Measurements from ENCODE around the gene PSMC5. TPM values are rescaled to one million over a fixed set of nuclear protein-coding genes. Genes with fewer than 3 reads are reported as not detected.
"Not testable (repeated sequence)": the region's sequence is repeated elsewhere in the genome, so short reads cannot be mapped to it uniquely, and the experiment has no call there.

Gene PSMC5
- total and polyA plus RNA-seq, 3 experiments from 2014 or later: 201 to 212 (median 208) TPM

GRCh38 chr17:63874693-63875092 lies 47.5 kb downstream of the PSMC5 start:
- H3K27me3 ChIP-seq (ENCODE audit: insufficient read depth, low read length, poor library complexity, severe bottlenecking); CTCF ChIA-PET; H3K9me3 Mint-ChIP-seq; H3K36me3 Mint-ChIP-seq; H3K4me1 ChIP-seq (ENCODE audit: insufficient read depth, low read length); H3K27me3 Mint-ChIP-seq; H3K27ac Mint-ChIP-seq; H3K4me3 Mint-ChIP-seq; DNase-seq; H3K27ac ChIP-seq (ENCODE audit: low read depth, low read length); H3K4me3 ChIP-seq (ENCODE audit: low read length); POLR2A ChIA-PET; H3K4me1 Mint-ChIP-seq; H3K36me3 ChIP-seq (ENCODE audit: insufficient read depth, low read length); H3K9me3 ChIP-seq (ENCODE audit: low read length): not testable (repeated sequence)

- H3K27ac ChIP-seq (ENCODE audit: low read depth, low read length); H3K4me3 Mint-ChIP-seq; H3K4me1 ChIP-seq (ENCODE audit: insufficient read depth, low read length); H3K27me3 ChIP-seq (ENCODE audit: insufficient read depth, low read length, poor library complexity, severe bottlenecking); H3K9me3 Mint-ChIP-seq; H3K4me1 Mint-ChIP-seq; DNase-seq; H3K27ac Mint-ChIP-seq; H3K36me3 ChIP-seq (ENCODE audit: insufficient read depth, low read length); H3K4me3 ChIP-seq (ENCODE audit: low read length); H3K36me3 Mint-ChIP-seq; H3K9me3 ChIP-seq (ENCODE audit: low read length): not testable (repeated sequence)
- POLR2A ChIA-PET: interaction anchor here (0.6 kb wide), 1 partner anchor 169 kb away, joined by 3 read pairs; no protein-coding TSS in a partner anchor
- H3K27me3 Mint-ChIP-seq: peaks cover 4 to 10% of the 10 kb centered on the region in 2 donors
- CTCF ChIA-PET: interaction anchor here (1.3 to 2.2 kb wide), 4 partner anchors 11 to 41 kb away, joined by 3 to 9 read pairs (median 4); no protein-coding TSS in a partner anchor
Observed at GRCh38 chr17:63878413-63878812, 51.2 kb downstream of the PSMC5 start.

DNA sequence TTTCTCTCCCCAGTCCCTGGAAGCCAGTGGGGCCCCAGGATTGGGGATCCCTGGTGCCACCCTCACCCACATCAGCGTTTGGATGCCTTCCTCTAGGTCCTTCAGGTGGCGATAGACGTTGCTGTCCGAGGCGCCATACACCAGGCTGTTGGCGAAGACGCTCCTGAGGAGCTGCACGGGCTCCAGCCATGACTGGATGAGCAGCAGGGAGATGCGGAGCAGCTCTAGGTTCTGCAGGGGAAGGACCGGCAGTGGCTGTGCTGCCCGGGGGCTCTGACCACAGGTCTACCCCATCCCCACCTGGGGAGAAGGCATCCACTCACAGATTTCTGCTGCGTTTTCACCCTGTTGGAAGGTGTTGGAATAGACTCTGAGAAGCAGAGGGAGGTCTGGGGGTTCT lies 53.5 kb downstream of the PSMC5 start:
- ChIA-PET POLR2A (no interaction called here), CTCF (interaction anchor here (1.7 kb wide), 1 partner anchor 9 kb away, joined by 7 read pairs; no protein-coding TSS in a partner anchor)
- Mint-ChIP-seq H3K9me3 (no peaks in the 10 kb centered on the region), H3K27ac (no peak overlapping the region), H3K36me3 (no peaks in the 10 kb centered on the region), H3K4me1 (peaks cover 0 to 3% (median 0%) of the 10 kb centered on the region in 3 donors), H3K27me3 (peaks cover 4 to 10% of the 10 kb centered on the region in 2 donors), H3K4me3 (no peak overlapping the region)
- no peaks in the 10 kb centered on the region for H3K36me3 ChIP-seq (ENCODE audit: insufficient read depth, low read length)
- no peaks in the 10 kb centered on the region for H3K9me3 ChIP-seq (ENCODE audit: low read length)
- no peaks in the 10 kb centered on the region for H3K27me3 ChIP-seq (ENCODE audit: insufficient read depth, low read length, poor library complexity, severe bottlenecking)
- no peak overlapping the region for H3K27ac ChIP-seq (ENCODE audit: low read depth, low read length)
- no peak for DNase-seq
- H3K4me3 ChIP-seq (ENCODE audit: low read length): no peak overlapping the region
- H3K4me1 ChIP-seq (ENCODE audit: insufficient read depth, low read length): no peaks in the 10 kb centered on the region

DNA sequence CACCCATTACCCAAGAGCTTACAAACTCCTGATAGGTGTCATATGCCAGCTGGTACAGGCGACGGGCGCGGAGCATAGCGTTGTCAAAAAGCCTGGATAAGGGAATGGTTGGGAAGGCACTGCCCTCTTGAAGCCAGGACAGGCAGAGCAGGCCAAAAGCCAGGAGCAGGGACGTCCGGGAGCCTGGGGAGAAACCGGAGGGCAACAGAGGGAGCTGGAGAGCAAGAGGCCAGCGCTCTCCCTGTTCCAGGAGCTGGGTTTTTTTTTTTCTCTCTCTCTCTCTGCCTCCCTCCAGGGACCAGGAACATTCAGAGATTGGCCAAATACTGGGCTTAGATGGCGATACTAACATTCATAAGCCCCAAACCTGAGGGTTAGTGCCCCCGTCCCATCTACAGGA lies 54.1 kb downstream of the PSMC5 start:
- H3K9me3 ChIP-seq (ENCODE audit: low read length); H3K36me3 ChIP-seq (ENCODE audit: insufficient read depth, low read length); POLR2A ChIA-PET; H3K4me3 ChIP-seq (ENCODE audit: low read length); H3K27me3 ChIP-seq (ENCODE audit: insufficient read depth, low read length, poor library complexity, severe bottlenecking); H3K36me3 Mint-ChIP-seq; H3K27ac ChIP-seq (ENCODE audit: low read depth, low read length); H3K4me1 Mint-ChIP-seq; H3K4me3 Mint-ChIP-seq; DNase-seq; H3K9me3 Mint-ChIP-seq; H3K4me1 ChIP-seq (ENCODE audit: insufficient read depth, low read length); H3K27ac Mint-ChIP-seq: not testable (repeated sequence)
- CTCF ChIA-PET: interaction anchor here (0.6 to 1.7 kb wide), 3 partner anchors 9 to 187 kb away, joined by 3 to 7 read pairs (median 3); no protein-coding TSS in a partner anchor
- peaks cover 4 to 10% of the 10 kb centered on the region in 2 donors for H3K27me3 Mint-ChIP-seq

Other genes with a start within 250 kb of the PSMC5 start
- 10 to 100 TPM; 35.9 to 40.0 TPM for gene TACO1, start 226.5 kb upstream of the PSMC5 start, total RNA-seq
- 18.3 TPM for gene TACO1, start 226.5 kb upstream of the PSMC5 start, polyA plus RNA-seq
- gene MAP3K3, start 205.0 kb upstream of the PSMC5 start, total RNA-seq: 10 to 100 TPM; 34.7 to 35.8 TPM
- 50.3 TPM for gene MAP3K3, start 205.0 kb upstream of the PSMC5 start, polyA plus RNA-seq
- gene LIMD2, start 127.3 kb upstream of the PSMC5 start, total RNA-seq: 100 to 1,000 TPM; 236 to 240 TPM
- gene LIMD2, start 127.3 kb upstream of the PSMC5 start, polyA plus RNA-seq: 495 TPM
- gene STRADA, start 85.6 kb upstream of the PSMC5 start, total RNA-seq: 10 to 100 TPM; 56.7 to 57.2 TPM
- gene STRADA, start 85.6 kb upstream of the PSMC5 start, polyA plus RNA-seq: 22.8 TPM
- 10 to 100 TPM; 93.0 to 94.5 TPM for gene CCDC47, start 53.8 kb upstream of the PSMC5 start, total RNA-seq
- gene CCDC47, start 53.8 kb upstream of the PSMC5 start, polyA plus RNA-seq: 49.6 TPM
- 100 to 1,000 TPM; 103 to 122 TPM for gene DDX42, start 53.3 kb upstream of the PSMC5 start, total RNA-seq
- 16.9 TPM for gene DDX42, start 53.3 kb upstream of the PSMC5 start, polyA plus RNA-seq
- gene FTSJ3, start 232 bp downstream of the PSMC5 start, total RNA-seq: 100 to 1,000 TPM in 1 of 2 experiments, 10 to 100 TPM in 1; 98.1 to 102 TPM
- 34.8 TPM for gene FTSJ3, start 232 bp downstream of the PSMC5 start, polyA plus RNA-seq
- gene SMARCD2, start 15.3 kb downstream of the PSMC5 start, total RNA-seq: 100 to 1,000 TPM in 1 of 2 experiments, 10 to 100 TPM in 1; 96.8 to 107 TPM
- 121 TPM for gene SMARCD2, start 15.3 kb downstream of the PSMC5 start, polyA plus RNA-seq
- not detected for gene CSH2, start 46.2 kb downstream of the PSMC5 start, total RNA-seq
- not detected for gene CSH2, start 46.2 kb downstream of the PSMC5 start, polyA plus RNA-seq
- not detected for gene GH2, start 54.5 kb downstream of the PSMC5 start, total RNA-seq
- gene GH2, start 54.5 kb downstream of the PSMC5 start, polyA plus RNA-seq: not detected
- not detected for gene CSH1, start 69.1 kb downstream of the PSMC5 start, total RNA-seq
- gene CSH1, start 69.1 kb downstream of the PSMC5 start, polyA plus RNA-seq: not detected
- gene CSHL1, start 83.8 kb downstream of the PSMC5 start, total RNA-seq: not detected
- not detected for gene CSHL1, start 83.8 kb downstream of the PSMC5 start, polyA plus RNA-seq
- not detected for gene GH1, start 91.4 kb downstream of the PSMC5 start, total RNA-seq
- gene GH1, start 91.4 kb downstream of the PSMC5 start, polyA plus RNA-seq: not detected
- gene CD79B, start 104.9 kb downstream of the PSMC5 start, total RNA-seq: 10 to 100 TPM; 18.1 to 22.2 TPM
- gene CD79B, start 104.9 kb downstream of the PSMC5 start, polyA plus RNA-seq: 36.9 TPM
- gene SCN4A, start 145.5 kb downstream of the PSMC5 start, total RNA-seq: under 1 TPM; 0.04 TPM
- gene SCN4A, start 145.5 kb downstream of the PSMC5 start, polyA plus RNA-seq: not detected
- gene PRR29, start 170.9 kb downstream of the PSMC5 start, total RNA-seq: under 1 TPM; 0.24 to 0.51 TPM
- 4.1 TPM for gene PRR29, start 170.9 kb downstream of the PSMC5 start, polyA plus RNA-seq
- 10 to 100 TPM; 77.4 to 80.7 TPM for gene ICAM2, start 193.2 kb downstream of the PSMC5 start, total RNA-seq
- gene ICAM2, start 193.2 kb downstream of the PSMC5 start, polyA plus RNA-seq: 301 TPM

All from CD8-positive, alpha-beta memory T cell (primary cell).